H1 (cell line): ENCODE results near the gene RPE. TPM values are rescaled to one million over a fixed set of nuclear protein-coding genes. Genes with fewer than 3 reads are reported as not detected.

Experiments used
- CTCF ChIA-PET: fragments of 300-600 bp; sonication (Branson Sonifier 250); formaldehyde crosslinking; loops from one replicate; lab custom pipeline; 2021; ENCODE audit not compliant: partially characterized antibody; lab: Charles Lee
- POLR2A ChIA-PET: fragments of 300-600 bp; sonication (Branson Sonifier 250); formaldehyde crosslinking; loops from one replicate; lab custom pipeline; 2021; ENCODE audit warnings: inconsistent platforms; ENCODE audit not compliant: partially characterized antibody; lab: Charles Lee
- DNase-seq, 2 experiments: peaks; one replicate each; pipeline versions ENCODE4 v3.0.0 to v3.0.0-alpha.2; 2010 to 2022; ENCODE audit warnings: low spot score in 2 of 2, low read depth in 1 of 2, mixed read lengths in 1 of 2
- FAIRE-seq: peaks from 2 replicates; lab custom pipeline; 2011; peaks lifted over from hg19 to GRCh38; lab: Jason Lieb, UNC
- H2AFZ ChIP-seq: 2 replicates; pipeline ENCODE4 v1.8.1; 2012; ENCODE audit warnings: low read length, inconsistent platforms
- H2AK5ac ChIP-seq: 2 replicates; pipeline ENCODE4 v1.6.1; 2013; ENCODE audit warnings: low read depth, low read length
- H2BK120ac ChIP-seq: replicated peaks from 2 replicates; pipeline ENCODE3; 2013; ENCODE audit warnings: low read depth, low read length, inconsistent platforms
- H2BK12ac ChIP-seq: 2 replicates; pipeline ENCODE4 v1.6.1; 2013; ENCODE audit warnings: low read depth, low read length
- H2BK15ac ChIP-seq: 2 replicates; pipeline ENCODE4 v1.6.1; 2013; ENCODE audit warnings: low read length
- H2BK20ac ChIP-seq: 2 replicates; pipeline ENCODE4 v1.6.1; 2013; ENCODE audit warnings: low read length
- H2BK5ac ChIP-seq: 2 replicates; pipeline ENCODE4 v1.6.1; 2013; ENCODE audit warnings: low read depth, low read length
- H3K14ac ChIP-seq: 2 replicates; pipeline ENCODE4 v1.6.1; 2013; ENCODE audit warnings: inconsistent platforms; ENCODE audit not compliant: insufficient read length
- H3K18ac ChIP-seq: 2 replicates; pipeline ENCODE4 v1.6.1; 2013; ENCODE audit warnings: low read length; ENCODE audit errors: extremely low read depth
- H3K23ac ChIP-seq: 2 replicates; pipeline ENCODE4 v1.6.1; 2013; ENCODE audit warnings: inconsistent platforms; ENCODE audit not compliant: insufficient read length
- H3K23me2 ChIP-seq: 2 replicates; pipeline ENCODE4 v1.6.1; 2013; ENCODE audit warnings: low read depth, low read length
- H3K27ac ChIP-seq: 2 replicates; pipeline ENCODE4 v1.6.1; 2011; ENCODE audit warnings: low read depth, low read length, inconsistent platforms
- H3K27me3 ChIP-seq, 4 experiments: replicated peaks in 1 of 4; 1 replicate in 1 of 4; 2 replicates in 3 of 4; pipeline versions ENCODE4 v1.6.1 to v1.8.1; 2011 to 2013; ENCODE audit warnings: low read length in 3 of 4, mild to moderate bottlenecking in 3 of 4, inconsistent platforms in 2 of 4, mixed read lengths in 2 of 4, moderate library complexity in 1 of 4; ENCODE audit not compliant: control insufficient read depth in 3 of 4, insufficient read depth in 3 of 4; ENCODE audit errors: extremely low read depth in 1 of 4
- H3K36me3 ChIP-seq, 4 experiments: 2 replicates each; pipeline versions ENCODE4 v1.6.1 to v1.8.1; 2011 to 2013; ENCODE audit warnings: mild to moderate bottlenecking in 4 of 4, low read length in 3 of 4, moderate library complexity in 2 of 4, control low read depth in 1 of 4, inconsistent platforms in 1 of 4; ENCODE audit not compliant: insufficient read depth in 4 of 4, control insufficient read depth in 2 of 4
- H3K4ac ChIP-seq: replicated peaks from 2 replicates; pipeline ENCODE3; 2013; ENCODE audit warnings: low read length, low read depth, mixed read lengths, inconsistent platforms; ENCODE audit not compliant: insufficient read length
- H3K4me1 ChIP-seq, 4 experiments: replicated peaks in 1 of 4; 1 replicate in 1 of 4; 2 replicates in 3 of 4; pipeline versions ENCODE4 v1.6.1 to v1.8.1; 2011 to 2013; ENCODE audit warnings: low read length in 3 of 4, inconsistent platforms in 2 of 4, mixed read lengths in 1 of 4; ENCODE audit not compliant: insufficient read depth in 4 of 4, control insufficient read depth in 3 of 4
- H3K4me2 ChIP-seq, 2 experiments: 2 replicates each; pipeline versions ENCODE4 v1.6.1 to v1.8.1; 2011 to 2013; ENCODE audit warnings: low read depth in 2 of 2, low read length in 2 of 2, control low read depth in 1 of 2, inconsistent platforms in 1 of 2, mild to moderate bottlenecking in 1 of 2; ENCODE audit not compliant: insufficient read depth in 1 of 2
- H3K4me3 ChIP-seq, 4 experiments: fragments of 200-600, 300-600 bp in 1 of 4; sonication (generic), shearing (Covaris generic), sonication (Bioruptor Twin) in 1 of 4; 2 replicates each; pipeline versions ENCODE4 v1.5.1 to v1.8.1; 2011 to 2016; ENCODE audit warnings: low read length in 4 of 4, low read depth in 3 of 4, control low read depth in 2 of 4, inconsistent platforms in 2 of 4, mild to moderate bottlenecking in 2 of 4, mixed read lengths in 1 of 4, moderate library complexity in 1 of 4; ENCODE audit not compliant: insufficient read depth in 2 of 4; ENCODE audit errors: extremely low read depth in 1 of 4
- H3K56ac ChIP-seq: replicated peaks from 2 replicates; pipeline ENCODE3; 2013; ENCODE audit warnings: low read depth, mild to moderate bottlenecking, mixed read lengths, low read length, inconsistent platforms; ENCODE audit not compliant: insufficient read length
- H3K79me1 ChIP-seq: 2 replicates; pipeline ENCODE4 v1.6.1; 2013; ENCODE audit warnings: low read depth, low read length, control low read depth
- H3K79me2 ChIP-seq, 2 experiments: 2 replicates each; pipeline versions ENCODE4 v1.6.1 to v1.8.1; 2012 to 2013; ENCODE audit warnings: low read length in 2 of 2, mild to moderate bottlenecking in 2 of 2, inconsistent platforms in 1 of 2; ENCODE audit not compliant: insufficient read depth in 2 of 2, control insufficient read depth in 1 of 2
- H3K9ac ChIP-seq, 4 experiments: replicated peaks in 1 of 4; 1 replicate in 1 of 4; 2 replicates in 3 of 4; pipeline versions ENCODE4 v1.6.1 to v1.8.1; 2011 to 2013; ENCODE audit warnings: low read depth in 3 of 4, low read length in 3 of 4, control low read depth in 2 of 4, mild to moderate bottlenecking in 2 of 4, moderate library complexity in 2 of 4, inconsistent platforms in 1 of 4; ENCODE audit errors: extremely low read depth in 1 of 4
- H3K9me3 ChIP-seq, 2 experiments: 2 replicates each; pipeline versions ENCODE4 v1.6.1 to v1.8.1; 2012 to 2013; ENCODE audit warnings: mild to moderate bottlenecking in 2 of 2, moderate library complexity in 2 of 2, control low read depth in 1 of 2, inconsistent platforms in 1 of 2, low read depth in 1 of 2, low read length in 1 of 2, mixed read lengths in 1 of 2; ENCODE audit not compliant: insufficient read depth in 2 of 2
- H4K20me1 ChIP-seq, 2 experiments: replicated peaks in 1 of 2; 2 replicates each; pipeline versions ENCODE3 to v1.8.1; 2011 to 2013; ENCODE audit warnings: inconsistent platforms in 2 of 2, low read length in 2 of 2, mild to moderate bottlenecking in 1 of 2; ENCODE audit not compliant: insufficient read depth in 2 of 2, control insufficient read depth in 1 of 2
- H4K5ac ChIP-seq: 2 replicates; pipeline ENCODE4 v1.6.1; 2013; ENCODE audit warnings: low read length, low read depth, mixed read lengths, inconsistent platforms; ENCODE audit not compliant: insufficient read length
- H4K8ac ChIP-seq: 2 replicates; pipeline ENCODE4 v1.8.0; 2013; ENCODE audit warnings: mild to moderate bottlenecking, moderate library complexity, low read length, inconsistent platforms; ENCODE audit not compliant: insufficient read depth; ENCODE audit errors: extremely low read depth
- H4K91ac ChIP-seq: replicated peaks from 2 replicates; pipeline ENCODE3; 2013; ENCODE audit warnings: low read length, mixed read lengths, inconsistent platforms; ENCODE audit not compliant: insufficient read length
- BRCA1 ChIP-seq: IDR thresholded peaks from 2 replicates; pipeline ENCODE4 v1.6.1; 2012; ENCODE audit warnings: low read depth, low read length, improper control_type of control experiment
- EP300 ChIP-seq, 2 experiments: IDR thresholded peaks; 1 replicate in 1 of 2; 2 replicates in 1 of 2; pipeline ENCODE4 v1.6.1; 2011 to 2012; ENCODE audit warnings: low read depth in 2 of 2, low read length in 2 of 2, mild to moderate bottlenecking in 2 of 2, borderline replicate concordance in 1 of 2, inconsistent platforms in 1 of 2, moderate library complexity in 1 of 2
- JUND ChIP-seq: IDR thresholded peaks from 2 replicates; pipeline ENCODE4 v1.6.1; 2011; ENCODE audit warnings: mild to moderate bottlenecking, improper control_type of control experiment, low read length
- YY1 ChIP-seq: IDR thresholded peaks from 2 replicates; pipeline ENCODE4 v1.6.1; 2011; ENCODE audit warnings: low read depth, mild to moderate bottlenecking, low read length
- WGBS, 2 experiments: shearing (Covaris generic) in 1 of 2; methylation state at CpG; one replicate each; pipeline versions ENCODE4 v1.1.6 to v1.1.7; 2013 to 2015; ENCODE audit warnings: low lambda C conversion rate in 2 of 2, mixed read lengths in 2 of 2, inconsistent platforms in 1 of 2, low coverage in 1 of 2, missing lambda C conversion rate in 1 of 2; ENCODE audit not compliant: insufficient replicate concordance in 2 of 2, insufficient coverage in 1 of 2, insufficient read length in 1 of 2; ENCODE audit errors: extremely low coverage in 1 of 2, missing lambda C conversion rate in 1 of 2; 5-methylcytosine and 5-hydroxymethylcytosine counted together
- polyA plus RNA-seq, 7 experiments: library from polyadenylated mRNA; depleted of rRNA in 3 of 7; stranded (reverse) in 5 of 7; unstranded in 2 of 7; fragments of >200 nt in 5 of 7; fragments of 200-250 nt in 2 of 7; gene quantifications; 1 replicate in 5 of 7; 2 replicates in 1 of 7; 4 replicates in 1 of 7; pipeline versions ENCODE4 v1.2.1 to v1.2.3, GENCODE V29; 2011 to 2013; ENCODE audit warnings: missing spikeins in 2 of 7, mixed read lengths in 2 of 7
- total RNA-seq: library from RNA; stranded (reverse); fragmentation: NEBNext Ultra II Directional; extraction: Animal tissue kit (Norgen Biotek cat#: 25700); gene quantifications from 2 replicates; pipeline ENCODE4 v1.2.1, GENCODE V29; 2021

The RPE gene
- total and polyA plus RNA-seq, 2 of the 8 experiments (the other 6 are each of a cell fraction or from before 2014, with no cell fraction given): 77.8 to 102 TPM

- no peak overlapping the region for H3K4ac ChIP-seq
- H3K9me3 ChIP-seq: no peaks in the 10 kb centered on the region
- no peak overlapping the region for H2BK15ac ChIP-seq
- H4K8ac ChIP-seq: no peak overlapping the region
- H3K4me2 ChIP-seq: peak overlapping the region; percentile 1 to 46
- no peaks in the 10 kb centered on the region for H3K36me3 ChIP-seq
- peaks cover 1% of the 10 kb centered on the region; the same call in 1 of the 2 replicates for H3K23me2 ChIP-seq
- H3K79me1 ChIP-seq: no peaks in the 10 kb centered on the region
- no peak overlapping the region for H3K14ac ChIP-seq
- H2BK12ac ChIP-seq: no peak overlapping the region
- H4K91ac ChIP-seq: no peak overlapping the region
- H3K18ac ChIP-seq: no peak overlapping the region
- FAIRE-seq (peak; percentile 28), DNase-seq (no peak)
- H2BK120ac ChIP-seq: no peak overlapping the region
- no peaks in the 10 kb centered on the region for H4K20me1 ChIP-seq
- H3K9ac ChIP-seq: no peak overlapping the region
- H3K4me1 ChIP-seq: peaks cover 0 to 17% (median 2%) of the 10 kb centered on the region in 4 experiments; a peak in 4 of 7 replicates
- H4K5ac ChIP-seq: no peak overlapping the region
- no peak overlapping the region for H2BK5ac ChIP-seq
- ChIA-PET CTCF (interaction anchor here (0.8 to 1.7 kb wide), 15 partner anchors 10 to 1258 kb away, joined by 3 to 11 read pairs (median 4); no protein-coding TSS in a partner anchor), POLR2A (no interaction called here)
- H2AFZ ChIP-seq: no peak overlapping the region
- H3K79me2 ChIP-seq: no peaks in the 10 kb centered on the region
- no peak overlapping the region for H2BK20ac ChIP-seq
- H2AK5ac ChIP-seq: no peak overlapping the region
- no peak overlapping the region for H3K27ac ChIP-seq
- H3K4me3 ChIP-seq: peak overlapping the region in 1 of 4 experiments; percentile 7; a peak in 1 of 8 replicates
- H3K56ac ChIP-seq: no peak overlapping the region
- H3K27me3 ChIP-seq: peaks cover 0 to 10% (median 3%) of the 10 kb centered on the region in 4 experiments; a peak in 4 of 7 replicates
- WGBS, 2 experiments: 14% methylated on average over 7 of the region's 7 CpGs; no CpG with 5 or more reads in 1 of the 2 experiments
- H3K23ac ChIP-seq: no peak overlapping the region
- TF ChIP-seq BRCA1: no peak
- no peak for TF ChIP-seq EP300 (IDR thresholded peaks at IDR 0.05; ENCODE audit: borderline replicate concordance in 1 of 2, low read depth in 2 of 2, low read length in 2 of 2)
- no peak for TF ChIP-seq JUND
- no peak for TF ChIP-seq YY1
Measured at GRCh38 chr2:209960045-209960444, 42.4 kb upstream of the RPE start.
